Gastroesophageal sphincter (tissue), 4 donors: ENCODE data around the gene PKHD1. TPM values are rescaled to one million over a fixed set of nuclear protein-coding genes. Genes with fewer than 3 reads are reported as not detected.

Experiments
- ATAC-seq: fragments of 150-250 bp; one replicate; pipeline ENCODE4 v1.9.1; 2016; ENCODE audit warnings: mild to moderate bottlenecking, moderate library complexity
- H3K27ac ChIP-seq, 4 donors: fragments of 200-600 bp; sonication (generic) in 3 of 4; 1 replicate in 3 of 4; 2 replicates in 1 of 4; pipeline ENCODE4 v1.5.1; 2016 to 2019
- H3K27me3 ChIP-seq: fragments of 200-600 bp; sonication (generic); one replicate; pipeline ENCODE4 v1.5.1; 2019
- H3K36me3 ChIP-seq, 2 donors: fragments of 200-600 bp; sonication (generic); one replicate each; pipeline ENCODE4 v1.5.1; 2019; ENCODE audit warnings: control low read depth in 1 of 2
- H3K4me1 ChIP-seq, 3 donors: fragments of 200-600 bp; sonication (generic); 1 replicate in 2 of 3; 2 replicates in 1 of 3; pipeline ENCODE4 v1.5.1; 2016 to 2019; ENCODE audit warnings: control low read depth in 2 of 3
- H3K4me3 ChIP-seq, 2 donors: fragments of 200-600 bp; sonication (generic); one replicate each; pipeline ENCODE4 v1.5.1; 2019; ENCODE audit warnings: mild to moderate bottlenecking in 1 of 2, moderate library complexity in 1 of 2
- H3K9me3 ChIP-seq, 3 donors: fragments of 200-600 bp; sonication (generic); one replicate each; pipeline ENCODE4 v1.5.1; 2017 to 2019; ENCODE audit warnings: control low read depth in 2 of 3
- EP300 ChIP-seq: sonication (generic); formaldehyde crosslinking; IDR thresholded peaks from one replicate; pipeline ENCODE4 v1.6.1; 2017; ENCODE audit warnings: antibody characterized with exemption, mild to moderate bottlenecking
- POLR2A ChIP-seq, 2 donors: fragments of 450-650 bp; IDR thresholded peaks; one replicate each; pipeline ENCODE4 v1.6.1; 2017; ENCODE audit warnings: antibody characterized with exemption in 2 of 2, mild to moderate bottlenecking in 2 of 2, moderate library complexity in 1 of 2
- POLR2AphosphoS5 ChIP-seq: sonication (generic); formaldehyde crosslinking; IDR thresholded peaks from one replicate; pipeline ENCODE4 v1.6.1; 2017; ENCODE audit warnings: antibody characterized with exemption
- WGBS, 2 donors: methylation state at CpG; one replicate each; pipeline ENCODE4 v1.1.5; 2018; ENCODE audit warnings: low coverage in 1 of 2; 5-methylcytosine and 5-hydroxymethylcytosine counted together
- total RNA-seq, 4 donors: library from RNA; depleted of rRNA; stranded (reverse); fragments of >200 nt; gene quantifications; one replicate each; pipeline ENCODE4 v1.1.0, GENCODE V29; 2016
- TF ChIP-seq, protein P1 (sequence below), 4 experiments: fragments of 200-600 bp in 2 of 4; fragments of 450-650 bp in 2 of 4; sonication (generic) in 1 of 4; IDR thresholded peaks; one replicate each; pipeline ENCODE4 v1.5.1; 2017 to 2019; ENCODE audit warnings: antibody characterized with exemption in 4 of 4, mild to moderate bottlenecking in 2 of 4, moderate library complexity in 2 of 4

Gene PKHD1
- total RNA-seq, 4 donors from 2014 or later = under 0.01 TPM; not detected in 3

GRCh38 chr6:51965222-51965801 is 122.1 kb downstream of the PKHD1 start:
- 39 to 73% methylated on average over 3 of the region's 3 CpGs for WGBS, 2 donors
- H3K27me3 ChIP-seq = no peaks in the 10 kb centered on the region
- no peaks in the 10 kb centered on the region for H3K4me1 ChIP-seq
- H3K27ac ChIP-seq = no peak overlapping the region
- H3K4me3 ChIP-seq = no peak overlapping the region
- no peaks in the 10 kb centered on the region for H3K36me3 ChIP-seq
- TF ChIP-seq POLR2A (IDR thresholded peaks at IDR 0.05) (no peak), POLR2AphosphoS5 (no peak), EP300 (no peak)
- TF ChIP-seq, protein P1, sequence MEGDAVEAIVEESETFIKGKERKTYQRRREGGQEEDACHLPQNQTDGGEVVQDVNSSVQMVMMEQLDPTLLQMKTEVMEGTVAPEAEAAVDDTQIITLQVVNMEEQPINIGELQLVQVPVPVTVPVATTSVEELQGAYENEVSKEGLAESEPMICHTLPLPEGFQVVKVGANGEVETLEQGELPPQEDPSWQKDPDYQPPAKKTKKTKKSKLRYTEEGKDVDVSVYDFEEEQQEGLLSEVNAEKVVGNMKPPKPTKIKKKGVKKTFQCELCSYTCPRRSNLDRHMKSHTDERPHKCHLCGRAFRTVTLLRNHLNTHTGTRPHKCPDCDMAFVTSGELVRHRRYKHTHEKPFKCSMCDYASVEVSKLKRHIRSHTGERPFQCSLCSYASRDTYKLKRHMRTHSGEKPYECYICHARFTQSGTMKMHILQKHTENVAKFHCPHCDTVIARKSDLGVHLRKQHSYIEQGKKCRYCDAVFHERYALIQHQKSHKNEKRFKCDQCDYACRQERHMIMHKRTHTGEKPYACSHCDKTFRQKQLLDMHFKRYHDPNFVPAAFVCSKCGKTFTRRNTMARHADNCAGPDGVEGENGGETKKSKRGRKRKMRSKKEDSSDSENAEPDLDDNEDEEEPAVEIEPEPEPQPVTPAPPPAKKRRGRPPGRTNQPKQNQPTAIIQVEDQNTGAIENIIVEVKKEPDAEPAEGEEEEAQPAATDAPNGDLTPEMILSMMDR (IDR thresholded peaks at IDR 0.05) = no peak
- no peaks in the 10 kb centered on the region for H3K9me3 ChIP-seq
- no peak for ATAC-seq

DNA sequence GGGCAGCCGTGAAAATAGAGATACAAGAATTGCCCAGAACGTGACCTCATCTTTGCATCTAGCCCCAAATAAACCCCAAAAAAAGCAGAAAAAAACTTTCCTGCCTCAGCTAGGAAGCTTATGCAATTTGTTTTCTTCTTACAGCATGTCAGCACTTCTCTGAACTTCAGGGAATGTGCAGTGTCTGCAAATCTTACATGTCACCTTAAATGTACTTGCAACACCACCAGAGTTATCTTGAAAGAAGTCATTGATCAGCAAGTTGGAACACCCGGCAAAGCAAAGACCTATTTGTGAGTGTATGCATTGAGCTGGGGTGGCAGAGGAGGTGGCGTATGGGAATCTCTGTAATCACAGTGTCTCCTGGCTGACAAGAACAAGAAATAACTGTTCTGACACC is 123.4 kb downstream of the PKHD1 start:
- no peak for ATAC-seq
- no peak overlapping the region for H3K4me3 ChIP-seq
- H3K36me3 ChIP-seq = no peaks in the 10 kb centered on the region
- no peaks in the 10 kb centered on the region for H3K9me3 ChIP-seq
- no peak overlapping the region for H3K27ac ChIP-seq
- no peaks in the 10 kb centered on the region for H3K4me1 ChIP-seq
- no peak for TF ChIP-seq EP300
- no peak for TF ChIP-seq POLR2AphosphoS5
- TF ChIP-seq, protein P1 (IDR thresholded peaks at IDR 0.05) = no peak
- TF ChIP-seq POLR2A (IDR thresholded peaks at IDR 0.05) = no peak
- 47 to 53% methylated on average over 4 of the region's 4 CpGs for WGBS, 2 donors
- no peaks in the 10 kb centered on the region for H3K27me3 ChIP-seq

GRCh38 chr6:51962354-51962753 is 125.1 kb downstream of the PKHD1 start:
- H3K4me1 ChIP-seq = no peaks in the 10 kb centered on the region
- H3K4me3 ChIP-seq = no peak overlapping the region
- H3K9me3 ChIP-seq = no peaks in the 10 kb centered on the region
- ATAC-seq = no peak
- no peaks in the 10 kb centered on the region for H3K27me3 ChIP-seq
- TF ChIP-seq, protein P1 (IDR thresholded peaks at IDR 0.05) = no peak
- TF ChIP-seq EP300 = no peak
- no peak for TF ChIP-seq POLR2A (IDR thresholded peaks at IDR 0.05)
- TF ChIP-seq POLR2AphosphoS5 = no peak
- H3K36me3 ChIP-seq = no peaks in the 10 kb centered on the region
- H3K27ac ChIP-seq = no peak overlapping the region
- WGBS, 2 donors = 50 to 53% methylated on average over 1 of the region's 1 CpG

- H3K4me1 ChIP-seq = no peaks in the 10 kb centered on the region
- no peaks in the 10 kb centered on the region for H3K9me3 ChIP-seq
- TF ChIP-seq POLR2A (IDR thresholded peaks at IDR 0.05) = no peak
- TF ChIP-seq, protein P1 (IDR thresholded peaks at IDR 0.05) = no peak
- no peak for TF ChIP-seq POLR2AphosphoS5
- TF ChIP-seq EP300 = no peak
- no peak overlapping the region for H3K4me3 ChIP-seq
- no peak for ATAC-seq
- 32 to 56% methylated on average over 2 of the region's 2 CpGs for WGBS, 2 donors
- no peaks in the 10 kb centered on the region for H3K27me3 ChIP-seq
- no peak overlapping the region for H3K27ac ChIP-seq
- no peaks in the 10 kb centered on the region for H3K36me3 ChIP-seq
These were observed 127.0 kb downstream of the PKHD1 start for GRCh38 chr6:51960419-51960818.

GRCh38 chr6:51959744-51960383 is 127.5 kb downstream of the PKHD1 start:
- H3K4me3 ChIP-seq = no peak overlapping the region
- H3K9me3 ChIP-seq = no peaks in the 10 kb centered on the region
- H3K27ac ChIP-seq = no peak overlapping the region
- H3K4me1 ChIP-seq = no peaks in the 10 kb centered on the region
- no peak for ATAC-seq
- TF ChIP-seq, protein P1 (IDR thresholded peaks at IDR 0.05) = peak in 3 of 4 experiments; percentile 27 to 64 (median 34)
- TF ChIP-seq POLR2A (IDR thresholded peaks at IDR 0.05) = no peak
- no peaks in the 10 kb centered on the region for H3K36me3 ChIP-seq
- 17 to 26% methylated on average over 4 to 6 of the region's 6 CpGs for WGBS, 2 donors
- H3K27me3 ChIP-seq = no peaks in the 10 kb centered on the region
